HG02571 (cell line): ENCODE data around the gene OASL.
"Not testable (repeated sequence)": the region's sequence is repeated elsewhere in the genome, so short reads cannot be mapped to it uniquely, and the experiment has no call there.

Experiments used
- ATAC-seq: cut with Tn5 transposase; IDR thresholded peaks from one replicate; pipeline ENCODE4 v1.9.1; 2021; ENCODE audit warnings: mild to moderate bottlenecking, moderate library complexity; ENCODE audit not compliant: unreplicated experiment

The OASL gene

GRCh38 chr12:121060149-121061001, 21.3 kb upstream of the OASL start:
- ATAC-seq = peak; percentile 77

DNA sequence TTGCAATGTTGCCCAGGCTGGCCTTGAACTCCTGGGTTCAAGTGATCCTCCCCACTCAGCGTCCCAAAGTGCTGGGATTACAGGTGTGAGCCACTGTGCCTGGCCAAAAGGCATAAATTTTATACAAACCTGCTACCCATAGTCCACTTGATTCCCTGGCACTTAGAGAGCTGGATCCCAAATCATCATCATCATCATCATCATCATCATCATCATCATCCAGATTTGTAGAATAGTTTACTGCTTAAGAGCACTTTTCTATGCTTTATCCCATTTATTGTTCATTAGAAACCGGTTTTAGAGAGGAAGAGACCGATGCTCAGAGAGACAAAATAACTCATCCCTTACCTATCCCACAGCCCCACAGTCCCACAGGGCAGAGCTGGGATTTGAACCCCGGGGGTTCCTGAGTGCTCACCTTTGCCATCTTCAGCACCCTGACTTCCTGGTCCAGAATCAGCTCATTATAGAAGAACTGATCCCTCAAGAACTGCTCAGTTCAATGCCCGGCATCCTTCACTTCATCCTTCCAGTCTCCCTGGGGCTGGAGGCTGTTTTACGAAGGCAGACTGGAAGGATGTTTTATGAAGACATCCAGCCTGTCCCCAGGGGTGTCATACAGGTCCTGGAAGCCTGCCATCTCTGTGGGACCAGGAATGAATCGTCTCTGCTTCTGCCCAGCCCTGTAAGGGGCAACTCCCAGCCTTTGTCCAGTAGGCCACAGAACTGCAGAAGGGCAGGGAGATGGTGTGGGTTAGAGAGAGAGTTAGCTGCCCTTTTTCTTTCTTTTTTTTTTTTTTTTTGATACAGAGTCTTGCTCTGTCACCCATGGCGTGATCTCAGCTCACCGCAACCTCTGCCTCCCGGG, 20.2 kb upstream of the OASL start:
- peak; percentile 3 for ATAC-seq

DNA sequence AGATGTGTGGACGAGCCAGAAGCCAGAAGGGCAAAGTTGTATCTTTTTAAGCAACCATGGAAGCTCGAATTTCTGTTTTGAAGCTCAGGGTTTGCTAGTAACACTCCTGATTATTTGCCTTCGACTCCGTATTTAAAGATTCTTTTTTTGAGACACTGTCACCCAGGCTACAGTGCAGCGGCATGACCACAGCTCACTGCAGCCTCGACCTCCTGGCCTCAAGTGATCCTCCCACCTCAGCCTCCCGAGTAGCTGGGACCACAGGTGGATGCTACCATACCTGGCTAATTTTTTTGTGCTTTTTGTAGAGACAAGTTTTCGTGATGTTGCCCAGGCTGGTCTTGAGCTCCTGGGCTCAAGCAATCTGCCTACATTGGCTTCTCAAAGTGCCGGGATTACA, 18.7 kb upstream of the OASL start:
- no peak for ATAC-seq

DNA sequence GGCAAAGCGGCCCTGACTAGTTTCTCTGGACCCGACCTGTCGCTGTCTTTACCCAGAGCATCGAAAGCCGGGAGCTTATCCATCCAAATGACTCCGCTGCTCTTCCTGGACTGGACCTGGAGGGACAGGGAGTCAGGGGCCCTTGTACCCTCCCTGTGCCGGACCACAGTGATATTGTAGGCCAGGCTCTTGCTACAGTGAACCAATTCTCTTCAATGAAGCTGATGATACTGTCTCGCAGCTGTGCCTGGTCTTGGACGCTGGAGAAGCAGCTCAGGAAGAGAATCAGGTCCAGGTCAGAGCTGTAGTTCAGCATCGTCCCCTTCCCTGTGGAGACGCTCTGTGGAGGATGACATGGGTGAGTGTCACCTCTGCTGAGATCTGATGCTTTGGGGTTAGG, 14.7 kb upstream of the OASL start:
- no peak for ATAC-seq

DNA sequence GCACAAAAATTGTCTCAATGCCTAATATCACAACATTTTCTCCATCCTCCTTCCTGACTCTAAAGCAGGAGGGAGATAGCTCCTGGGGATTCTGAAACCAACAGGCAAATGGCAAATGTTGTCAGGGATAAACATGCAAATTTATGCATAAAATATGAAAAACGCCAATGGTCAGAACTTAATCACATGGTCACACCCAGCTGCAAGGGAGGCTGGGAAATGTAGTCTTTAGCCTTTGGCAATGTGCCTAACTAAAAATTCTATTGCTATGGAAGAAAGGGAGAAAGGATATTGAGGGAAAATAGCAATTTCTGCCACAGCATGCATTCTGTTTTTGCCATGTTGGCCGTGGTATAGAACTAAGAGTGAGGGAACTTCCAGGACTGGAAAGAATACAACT, 11.7 kb upstream of the OASL start:
- ATAC-seq = no peak

DNA sequence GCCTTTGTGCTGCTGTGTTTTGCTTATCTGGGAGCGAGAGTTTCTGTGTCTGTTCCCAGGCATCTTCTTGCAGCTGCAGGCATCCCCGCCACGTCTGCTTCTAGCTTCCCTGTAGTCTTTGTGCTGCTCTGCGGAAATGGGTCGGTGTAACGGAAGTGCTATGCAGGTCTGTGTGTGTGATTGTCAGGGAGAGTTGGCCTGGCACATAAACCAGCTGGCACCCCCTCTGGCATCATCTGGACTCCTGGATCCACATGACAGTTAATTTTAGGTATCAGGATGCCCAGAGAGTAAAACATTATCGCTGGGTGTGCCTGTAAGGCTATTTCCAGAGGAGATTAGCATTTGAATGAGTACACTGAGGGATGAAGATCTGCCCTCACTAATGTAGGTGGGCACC, 9.4 kb upstream of the OASL start:
- no peak for ATAC-seq

DNA sequence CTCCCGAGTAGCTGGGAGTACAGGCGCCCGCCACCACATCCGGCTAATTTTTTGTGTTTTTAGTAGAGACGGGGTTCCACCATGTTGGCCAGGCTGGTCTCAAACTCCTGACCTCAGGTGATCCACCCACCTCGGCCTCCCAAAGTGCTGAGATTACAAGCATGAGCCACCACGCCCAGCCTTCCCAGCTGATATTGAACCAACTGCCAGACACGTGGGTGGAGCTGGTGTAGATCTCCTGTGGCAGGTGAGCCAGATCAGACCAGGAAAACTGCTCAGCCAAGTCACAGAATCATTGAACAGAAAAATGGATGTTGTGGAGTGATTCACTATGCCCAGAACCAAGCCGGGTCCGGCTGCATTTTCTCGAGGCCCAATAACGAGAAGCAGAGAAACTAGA, 8.4 kb upstream of the OASL start:
- ATAC-seq = not testable (repeated sequence)

DNA sequence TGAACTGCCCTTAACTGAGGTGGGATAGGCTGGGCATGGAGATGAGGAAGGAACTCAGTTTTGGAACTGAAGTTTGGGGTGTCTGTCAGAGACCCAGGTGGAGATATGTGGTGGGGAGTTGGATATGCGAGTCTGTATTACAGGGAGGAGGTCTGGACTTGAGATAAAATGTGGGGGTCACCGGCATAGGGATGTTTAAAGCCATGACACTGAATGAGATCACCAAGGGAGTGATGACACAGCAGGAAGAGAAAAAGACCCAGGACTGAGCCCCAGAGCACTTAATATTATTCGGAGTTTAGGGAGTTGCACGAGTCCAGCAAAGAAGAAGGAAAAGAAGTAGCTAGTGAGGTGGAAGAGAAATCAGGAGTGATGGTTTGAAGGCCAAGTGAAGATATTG, 4.0 kb upstream of the OASL start:
- no peak for ATAC-seq

- ATAC-seq = no peak
These were observed 2.2 kb downstream of the OASL start for GRCh38 chr12:121036810-121037326.

DNA sequence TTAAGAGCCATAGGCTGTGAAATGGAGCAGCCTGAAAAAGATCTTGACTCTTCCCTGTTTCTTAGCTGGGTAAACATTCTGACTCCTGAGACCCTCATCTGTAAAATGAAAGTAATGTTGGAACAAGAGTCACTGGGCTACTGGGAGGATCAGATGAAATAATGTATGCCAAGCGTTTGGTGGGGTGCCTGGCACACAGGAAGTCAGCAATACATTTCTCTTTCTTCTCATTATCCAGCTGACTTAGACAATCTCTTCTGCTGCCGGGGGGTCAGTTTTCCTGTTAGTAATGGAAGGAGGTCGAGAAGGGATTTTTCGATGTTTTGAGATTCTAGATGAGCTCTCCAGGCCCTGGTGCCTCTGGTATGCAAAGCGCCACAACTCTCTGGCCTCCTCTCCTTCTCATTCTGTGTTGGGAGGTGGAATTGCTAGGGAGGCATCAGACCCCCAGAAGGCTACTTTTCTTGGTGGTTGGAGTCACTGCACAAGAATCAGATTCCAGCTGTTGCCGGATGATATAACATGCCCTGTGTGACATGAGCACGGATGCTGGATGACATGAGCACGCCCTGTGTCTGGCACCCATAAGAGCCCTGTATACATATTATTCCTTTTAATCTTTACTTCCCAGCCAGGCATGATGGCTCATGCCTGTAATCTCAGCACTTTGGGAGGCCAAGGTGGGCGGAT, 4.3 kb downstream of the OASL start:
- ATAC-seq = no peak

GRCh38 chr12:121033625-121034349, 5.3 kb downstream of the OASL start:
- ATAC-seq = no peak

- no peak for ATAC-seq
These were observed 8.4 kb downstream of the OASL start for GRCh38 chr12:121030576-121031212.

- no peak for ATAC-seq
These were observed 12.6 kb downstream of the OASL start for GRCh38 chr12:121026274-121027045.

DNA sequence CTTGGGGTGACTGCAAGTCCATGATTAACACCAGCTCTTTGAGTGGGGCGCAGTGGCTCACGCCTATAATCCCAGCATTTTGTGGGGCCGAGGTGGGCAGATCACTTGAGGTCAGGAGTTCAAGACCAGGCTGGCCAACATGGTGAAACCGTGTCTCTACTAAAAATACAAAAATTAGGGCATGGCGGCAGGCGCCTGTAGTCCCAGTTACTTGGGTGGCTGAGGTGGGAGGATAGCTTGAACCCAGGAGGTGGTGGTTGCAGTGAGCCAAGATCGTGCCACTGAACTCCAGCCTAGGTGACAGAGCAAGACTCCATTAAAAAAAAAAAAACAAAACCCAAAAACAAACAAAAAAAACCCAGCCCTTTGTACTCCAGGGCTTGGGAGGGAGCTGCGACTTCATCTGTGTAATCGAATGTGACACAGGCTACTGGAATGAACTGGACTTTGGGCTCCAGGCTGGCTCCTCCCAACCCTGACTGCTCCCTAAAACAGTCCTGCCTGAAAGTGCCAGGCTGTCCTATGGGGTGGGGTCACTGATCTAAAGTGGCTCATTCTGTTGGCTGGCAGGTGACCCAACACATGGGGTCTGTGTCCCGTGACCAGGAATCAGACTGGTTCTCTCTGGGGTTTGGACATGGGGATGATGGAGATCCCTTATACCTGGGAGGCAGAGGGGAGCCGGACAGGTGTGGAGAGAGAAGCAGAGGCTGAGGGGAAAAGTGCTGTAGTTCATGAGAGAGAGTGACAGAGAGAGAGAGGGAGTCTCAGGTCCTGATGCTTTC, 13.4 kb downstream of the OASL start:
- ATAC-seq = no peak

GRCh38 chr12:121023799-121024198, 15.2 kb downstream of the OASL start:
- no peak for ATAC-seq

- no peak for ATAC-seq
These were observed 16.3 kb downstream of the OASL start for GRCh38 chr12:121022713-121023112.

DNA sequence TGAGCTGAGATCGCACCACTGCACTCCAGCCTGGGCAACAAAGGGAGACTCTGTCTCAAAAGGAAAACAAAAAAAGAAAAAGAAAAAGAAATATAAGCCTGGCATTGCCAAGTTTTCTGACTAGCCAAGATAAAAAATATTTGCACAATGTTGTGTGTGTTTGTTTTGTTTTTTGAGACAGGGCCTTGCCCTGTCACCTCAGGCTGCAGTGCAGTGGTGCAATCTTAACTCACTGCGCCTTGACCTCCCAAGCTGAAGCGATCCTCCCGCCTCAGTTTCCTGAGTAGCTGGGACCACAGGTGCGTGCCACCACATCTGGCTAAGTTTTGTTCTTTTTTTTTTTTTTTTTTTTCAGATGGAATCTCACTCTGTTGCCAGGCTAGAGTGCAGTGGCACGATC, 17.3 kb downstream of the OASL start:
- ATAC-seq = no peak

DNA sequence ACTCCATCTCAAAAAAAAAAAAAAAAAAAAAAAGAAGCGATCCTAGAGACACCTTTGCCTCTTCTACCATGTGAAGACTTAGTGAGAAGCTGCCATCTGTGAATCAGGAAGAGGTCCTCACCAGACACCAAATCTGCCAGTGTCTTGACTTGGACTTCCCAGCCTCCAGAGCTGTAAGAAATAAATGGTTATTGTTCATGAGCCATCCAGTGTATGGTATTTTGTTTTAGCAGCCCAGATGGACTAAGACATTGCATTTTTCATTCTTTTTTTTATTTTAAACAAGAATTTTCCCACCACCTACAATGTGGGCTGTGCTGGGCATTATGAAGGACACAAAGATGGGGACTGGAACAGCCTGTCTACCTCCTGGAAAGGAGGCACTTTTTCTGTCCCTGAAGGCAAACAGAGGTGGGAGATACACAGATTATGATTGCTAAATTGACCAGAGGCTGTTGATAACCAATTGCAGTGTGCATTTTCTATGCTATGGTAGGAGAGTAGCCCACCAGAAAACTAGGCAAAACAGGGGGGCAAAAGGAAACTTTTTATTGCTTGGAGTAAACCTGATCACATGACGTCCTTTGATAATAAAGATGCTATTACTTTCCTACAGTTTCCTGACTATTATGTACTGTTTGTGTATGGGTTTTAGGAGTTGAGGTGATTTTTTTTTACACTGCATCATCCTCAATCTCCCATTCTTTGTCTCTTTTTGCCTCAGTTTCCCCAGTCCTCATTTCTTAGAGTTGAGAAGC, 20.0 kb downstream of the OASL start:
- ATAC-seq = no peak
